GM21526 (cell line): Measurements from ENCODE around the gene TNFAIP8L2.
"Not testable (repeated sequence)": the region's sequence is repeated elsewhere in the genome, so short reads cannot be mapped to it uniquely, and the experiment has no call there.

Experiments used
- ATAC-seq: cut with Tn5 transposase; IDR thresholded peaks from one replicate; pipeline ENCODE4 v1.9.1; 2021; ENCODE audit warnings: moderate library complexity; ENCODE audit not compliant: unreplicated experiment, low FRiP score

Gene TNFAIP8L2

DNA sequence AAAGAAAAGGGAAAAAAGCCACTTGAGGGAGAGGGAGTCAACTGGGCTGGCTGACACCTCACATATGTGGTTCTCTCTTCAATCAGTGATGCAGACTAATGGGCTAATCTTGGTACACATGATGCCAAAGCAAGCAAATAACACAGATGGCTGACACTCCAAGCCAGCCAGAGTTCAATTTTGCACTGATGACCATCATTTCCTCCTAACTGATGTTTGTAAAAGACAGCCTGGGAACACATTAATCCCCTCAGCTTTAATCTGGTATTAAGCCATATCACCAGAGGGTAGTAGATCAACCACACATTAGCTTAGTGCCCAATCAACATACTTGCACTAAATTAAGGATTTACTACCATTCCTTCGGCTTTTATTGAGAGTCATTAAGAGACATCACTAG, 30.8 kb downstream of the TNFAIP8L2 start:
- ATAC-seq = no peak

DNA sequence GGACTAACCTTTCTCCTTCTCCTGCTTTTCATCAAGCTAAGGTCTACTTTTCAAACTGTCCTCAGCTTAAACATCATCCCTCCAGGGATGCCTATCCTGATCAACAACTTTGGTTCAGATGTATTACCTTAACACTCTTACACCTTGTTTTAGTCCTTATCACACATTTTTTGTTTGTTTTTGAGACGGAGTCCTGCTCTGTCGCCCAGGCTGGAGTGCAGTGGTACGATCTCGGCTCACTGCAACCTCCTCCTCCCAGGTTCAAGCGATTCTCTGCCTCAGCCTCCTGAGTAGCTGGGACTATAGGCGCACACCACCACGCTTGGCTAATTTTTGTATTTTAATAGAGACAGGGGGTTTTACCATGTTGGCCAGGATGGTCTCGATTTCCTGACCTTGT, 32.2 kb downstream of the TNFAIP8L2 start:
- not testable (repeated sequence) for ATAC-seq

DNA sequence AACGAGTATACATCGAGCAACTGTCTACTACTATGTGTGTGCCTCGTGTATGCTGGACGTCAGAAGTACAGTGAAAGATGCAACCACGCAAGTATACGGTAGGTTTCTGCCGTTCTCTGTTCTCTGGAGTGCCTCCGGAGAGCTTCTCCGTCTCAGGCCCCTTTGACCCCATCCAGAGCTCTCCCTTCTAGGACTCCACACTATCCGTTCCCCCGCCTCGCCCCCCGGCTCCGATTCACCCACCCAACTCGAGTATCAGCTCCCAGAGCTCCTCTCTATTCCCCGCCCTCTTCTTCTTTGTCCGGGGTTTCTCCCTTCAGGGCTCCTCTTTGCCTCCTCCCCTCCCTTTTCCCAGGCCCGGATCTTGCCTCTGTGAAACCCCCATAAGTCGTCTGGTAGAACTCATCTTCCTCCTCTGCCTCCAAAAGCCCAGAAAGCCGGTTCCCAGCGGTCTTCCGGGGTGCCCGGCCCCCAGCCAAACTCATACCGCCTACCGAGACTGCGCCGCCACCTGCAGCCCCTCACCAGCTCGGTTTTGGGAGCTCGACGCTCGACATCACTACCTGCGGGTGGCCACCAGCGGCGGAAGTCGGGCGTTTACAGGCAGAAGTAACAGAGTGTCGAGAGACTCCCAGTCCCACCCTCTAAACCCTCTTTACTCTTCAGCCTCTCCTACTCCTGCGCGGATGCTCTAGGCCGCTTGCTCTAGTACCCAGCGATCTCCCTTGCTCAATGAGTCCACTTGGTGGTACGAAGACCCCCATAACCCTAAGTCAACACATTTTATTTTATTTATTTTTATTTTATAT, 33.4 kb downstream of the TNFAIP8L2 start, which contains the start of gene VPS72:
Gene VPS72, minus strand, starts transcription at position 561 of the 809 bp plus-strand sequence. Its CDS starts 76 bp downstream, at position 485.
- ATAC-seq = peak; percentile 79

DNA sequence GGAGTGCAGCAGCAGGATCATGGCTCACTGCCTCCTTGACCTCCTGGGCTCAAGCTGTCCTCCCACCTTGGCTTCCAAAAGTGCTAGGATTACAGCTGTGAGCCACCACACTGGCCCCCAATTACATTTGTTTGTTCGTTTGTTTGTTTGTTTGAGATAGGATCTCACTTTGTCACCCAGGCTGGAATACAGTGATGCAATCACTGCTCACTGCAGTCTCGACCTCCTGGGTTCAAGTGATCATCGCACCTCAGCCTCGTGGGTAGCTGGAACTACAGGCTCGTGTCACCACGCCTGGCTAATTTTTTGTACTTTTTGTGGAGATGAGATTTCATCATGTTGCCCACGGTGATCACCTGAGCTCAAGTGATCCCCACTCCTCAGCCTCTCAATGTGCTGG, 35.6 kb downstream of the TNFAIP8L2 start:
- ATAC-seq = no peak

DNA sequence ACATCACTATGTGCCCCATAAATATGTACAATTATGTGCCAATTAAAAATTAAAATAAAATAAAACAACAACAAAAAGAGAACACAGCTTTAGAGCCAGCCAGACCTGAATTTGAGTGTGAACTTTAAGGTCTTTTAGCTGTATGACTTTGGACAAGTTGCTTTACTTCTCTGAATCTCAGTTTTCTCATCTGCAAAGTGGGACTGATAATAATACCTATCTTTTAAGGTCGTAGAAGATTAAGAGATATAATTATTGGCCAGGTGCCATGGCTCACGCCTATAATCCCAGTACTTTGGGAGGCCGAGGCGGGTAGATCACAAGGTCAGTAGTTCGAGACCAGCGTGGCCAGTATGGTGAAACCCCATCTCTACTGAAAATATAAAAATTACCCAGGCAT, 36.9 kb downstream of the TNFAIP8L2 start:
- no peak for ATAC-seq

DNA sequence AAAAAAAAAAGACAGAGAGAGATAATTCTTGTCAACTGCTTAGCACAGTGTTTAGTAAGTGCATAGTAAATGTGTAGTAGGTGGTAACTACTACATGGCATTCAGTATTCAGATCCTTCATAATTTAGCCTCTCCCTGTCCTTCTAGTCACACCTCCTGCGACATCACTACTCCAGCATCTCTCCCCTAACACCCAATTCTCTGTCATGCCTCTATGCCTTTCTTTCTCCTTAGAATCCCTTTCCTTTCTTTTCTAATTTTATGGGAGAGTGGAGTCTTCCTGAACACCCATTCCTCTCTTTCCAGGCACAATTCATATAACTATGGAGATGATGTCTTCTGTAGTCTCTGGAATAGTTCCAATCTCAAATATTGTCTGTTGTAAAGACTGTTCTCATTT, 37.4 kb downstream of the TNFAIP8L2 start:
- ATAC-seq = no peak

DNA sequence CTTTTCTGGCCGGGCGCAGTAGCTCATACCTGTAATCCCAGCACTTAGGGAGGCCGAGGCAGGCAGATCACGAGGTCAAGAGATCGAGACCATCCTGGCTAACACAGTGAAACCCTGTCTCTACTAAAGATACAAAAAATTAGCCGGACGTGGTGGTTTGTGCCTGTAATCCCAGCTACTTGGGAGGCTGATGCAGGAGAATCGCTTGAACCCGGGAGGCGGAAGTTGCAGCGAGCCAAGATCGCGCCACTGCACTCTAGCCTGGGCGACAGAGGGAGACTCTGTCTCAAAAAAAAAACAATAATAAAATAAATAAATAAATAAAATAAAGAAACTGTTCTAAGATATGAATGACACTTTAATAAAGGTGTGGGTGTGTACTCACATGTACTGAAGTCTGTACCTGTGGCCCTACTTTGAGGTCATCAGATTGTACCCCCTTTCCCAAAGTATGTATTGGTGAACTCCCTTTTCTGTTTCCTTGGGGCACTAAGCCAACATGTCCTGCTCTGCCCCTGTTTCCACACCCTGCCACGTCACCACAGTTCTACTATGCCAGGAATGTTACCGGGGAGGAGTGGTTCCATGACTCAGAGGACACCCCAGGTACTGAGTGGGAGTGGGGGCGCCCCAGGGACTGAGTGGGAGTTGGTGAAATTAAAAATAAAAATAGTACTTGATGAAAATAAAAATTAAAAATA, 38.6 kb downstream of the TNFAIP8L2 start:
- ATAC-seq = not testable (repeated sequence)

DNA sequence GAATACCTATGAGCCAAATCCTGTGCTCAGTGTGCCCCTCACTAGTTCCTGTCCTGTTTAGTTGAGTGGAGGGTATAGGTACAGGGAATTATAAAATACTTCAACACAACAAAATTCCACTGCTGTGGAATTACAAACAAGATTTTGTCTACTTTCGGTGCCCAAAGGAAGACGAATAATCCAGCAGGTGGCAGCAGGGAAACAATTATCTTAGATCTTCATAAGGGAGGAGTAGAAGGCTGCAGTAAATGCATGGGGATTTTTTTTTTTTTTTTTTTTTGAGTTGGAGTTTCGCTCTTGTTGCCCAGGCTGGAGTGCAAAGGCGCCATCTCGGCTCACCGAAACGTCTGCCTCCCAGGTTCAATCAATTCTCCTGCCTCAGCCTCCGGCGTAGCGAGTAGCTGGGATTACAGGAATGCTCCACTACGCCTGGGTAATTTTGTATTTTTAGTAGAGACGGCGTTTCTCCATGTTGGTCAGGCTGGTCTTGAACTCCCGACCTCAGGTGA, 39.9 kb downstream of the TNFAIP8L2 start:
- ATAC-seq = no peak

DNA sequence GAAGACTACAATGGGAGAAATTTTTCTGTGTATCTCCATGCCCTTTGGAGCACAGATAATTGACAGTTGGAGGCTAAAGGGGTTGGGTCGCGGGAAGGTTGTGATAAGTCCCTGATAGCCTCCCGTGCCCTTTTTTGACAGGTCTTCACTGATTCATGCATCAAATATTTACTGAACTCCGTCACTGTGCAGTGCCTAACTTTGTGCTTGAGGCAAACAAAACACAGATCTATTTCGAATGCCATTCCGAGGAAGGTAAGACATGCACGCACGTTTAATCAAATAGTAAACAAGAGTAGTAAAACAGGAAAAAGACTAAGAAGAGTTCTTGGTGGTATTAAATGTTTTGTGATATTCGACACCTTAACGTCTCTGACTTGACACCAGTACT, 41.4 kb downstream of the TNFAIP8L2 start:
- ATAC-seq = no peak

DNA sequence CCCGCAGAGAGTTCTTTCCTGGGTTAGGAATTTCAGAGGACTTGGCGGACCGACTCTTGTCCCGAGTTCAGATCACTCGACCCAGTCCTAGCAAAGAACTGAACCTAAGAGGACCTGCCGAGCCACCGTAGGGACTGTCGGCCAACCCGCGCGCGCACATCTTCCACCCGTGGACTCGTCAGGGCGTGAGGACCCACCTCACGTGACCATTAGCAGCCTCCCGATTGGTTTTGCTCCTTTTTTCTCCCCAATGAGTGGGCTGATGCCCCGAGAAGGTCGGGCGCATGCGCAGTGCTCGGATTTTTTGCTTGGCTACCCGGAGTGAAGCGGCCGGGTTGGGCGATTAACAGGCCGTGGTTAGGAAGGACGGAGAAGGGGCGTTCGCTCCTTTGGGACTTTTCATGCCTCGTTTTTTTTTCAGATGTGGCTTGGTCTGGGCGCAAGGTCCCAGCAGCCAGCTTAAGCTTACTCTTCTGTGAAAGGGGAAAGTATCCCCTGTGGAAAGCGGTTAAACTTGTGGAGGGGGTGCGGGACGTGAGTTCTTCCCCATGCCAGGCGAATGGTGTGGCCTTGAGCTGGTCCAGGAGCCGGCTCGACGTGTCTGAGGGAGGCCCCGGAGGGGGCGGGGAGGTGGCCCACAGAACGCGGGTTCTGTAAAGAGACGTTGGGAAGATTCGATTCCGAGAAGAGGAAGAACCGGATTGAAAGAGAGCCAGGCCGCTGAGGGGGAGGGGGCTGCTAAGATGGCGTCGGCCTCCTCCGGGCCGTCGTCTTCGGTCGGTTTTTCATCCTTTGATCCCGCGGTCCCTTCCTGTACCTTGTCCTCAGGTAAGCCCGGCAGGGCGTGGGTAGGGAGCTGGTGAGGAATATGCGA, 42.0 kb downstream of the TNFAIP8L2 start, which contains the start of gene PIP5K1A:
Gene PIP5K1A, plus strand, starts transcription at position 299 of the 874 bp plus-strand sequence. Its CDS starts 445 bp downstream, at position 744.
- peak; percentile 75 for ATAC-seq

DNA sequence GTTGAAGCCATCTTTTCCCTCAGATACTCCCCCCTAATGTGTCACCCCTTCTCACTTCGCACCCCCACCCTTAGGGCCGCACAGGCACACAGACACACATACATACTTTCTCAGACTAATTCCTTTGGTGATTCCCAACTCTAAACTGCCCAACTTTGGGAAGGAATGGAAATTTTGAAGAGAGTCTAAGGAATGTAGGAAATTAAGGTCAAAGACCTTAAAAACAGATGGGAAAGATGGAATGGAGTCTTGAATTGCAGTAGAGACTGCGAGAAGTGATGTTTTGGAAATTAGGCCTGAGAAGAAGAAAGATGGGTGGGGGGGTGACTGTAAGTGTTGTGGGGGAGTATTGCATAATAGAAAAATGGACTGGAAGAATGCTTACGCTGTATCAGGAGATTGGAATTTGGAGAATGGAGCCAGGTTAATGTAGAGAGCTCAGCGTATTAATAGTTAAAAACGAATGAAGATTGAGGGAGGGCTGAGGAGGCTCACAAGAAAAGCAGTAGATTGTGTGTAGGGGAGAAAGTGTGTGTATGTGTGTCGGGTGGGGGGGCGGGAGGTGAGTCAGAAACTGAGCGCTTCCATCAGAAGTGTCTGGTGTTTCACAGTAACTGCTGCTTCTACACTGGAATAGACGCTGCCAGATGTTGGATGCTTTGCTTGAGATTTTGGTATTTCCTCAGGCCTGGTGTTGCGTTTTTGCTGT, 43.6 kb downstream of the TNFAIP8L2 start:
- no peak for ATAC-seq

DNA sequence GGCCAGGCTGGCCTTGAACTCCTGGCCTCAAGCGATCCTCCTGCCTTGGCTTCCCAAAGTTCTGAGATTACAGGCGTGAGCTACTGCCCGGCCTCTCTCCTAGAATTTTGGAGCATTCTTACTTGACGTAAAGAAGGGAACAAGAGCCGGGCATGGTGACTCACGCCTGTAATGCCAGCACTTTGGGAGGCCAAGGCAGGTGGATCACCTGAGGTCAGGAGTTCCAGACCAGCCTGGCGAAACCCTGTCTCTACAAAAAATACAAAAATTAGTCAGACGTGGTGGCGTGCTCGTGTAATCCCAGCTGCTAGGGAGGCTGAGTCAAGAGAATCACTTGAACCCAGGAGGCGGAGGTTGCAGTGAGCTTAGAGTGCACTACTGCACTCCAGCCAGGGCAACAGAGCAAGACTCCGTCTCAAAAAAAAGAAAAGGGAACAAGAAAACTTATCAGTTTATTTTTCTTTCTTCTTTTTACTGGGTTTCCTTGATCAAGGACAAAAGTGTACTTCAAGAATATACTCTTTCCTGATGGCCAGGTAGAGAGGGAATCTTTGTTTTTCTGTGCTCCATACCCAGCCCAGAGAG, 49.0 kb downstream of the TNFAIP8L2 start:
- not testable (repeated sequence) for ATAC-seq
